Stimulated activated CD8-positive, alpha-beta memory T cell treated with anti-CD3 and anti-CD28 coated beads, Interleukin-7, amount 100 ng/mL, for 1 hour (primary cell): ENCODE data around the gene FSIP1.

Source experiments
- DNase-seq, 2 donors: peaks; one replicate each; pipeline ENCODE4 v3.0.0-alpha.2; 2020; ENCODE audit warnings: low read depth in 2 of 2

FSIP1 gene

GRCh38 chr15:39756806-39757522 is 25.7 kb downstream of the FSIP1 start:
- no peak for DNase-seq

- no peak for DNase-seq
Observed at GRCh38 chr15:39752991-39753390, 29.6 kb downstream of the FSIP1 start.

- DNase-seq: no peak
Observed at GRCh38 chr15:39752246-39752645, 30.4 kb downstream of the FSIP1 start.

- DNase-seq: no peak
Observed at GRCh38 chr15:39748276-39748675, 34.4 kb downstream of the FSIP1 start.

- no peak for DNase-seq
Observed at GRCh38 chr15:39747326-39747725, 35.3 kb downstream of the FSIP1 start.

GRCh38 chr15:39746714-39747276 is 35.8 kb downstream of the FSIP1 start:
- DNase-seq: no peak

GRCh38 chr15:39746176-39746575 is 36.5 kb downstream of the FSIP1 start:
- no peak for DNase-seq

GRCh38 chr15:39745415-39745814 is 37.2 kb downstream of the FSIP1 start:
- no peak for DNase-seq

GRCh38 chr15:39744334-39745103 is 38.1 kb downstream of the FSIP1 start:
- no peak for DNase-seq

- DNase-seq: no peak
Observed at GRCh38 chr15:39743611-39744010, 39.0 kb downstream of the FSIP1 start.

GRCh38 chr15:39741258-39741657 is 41.4 kb downstream of the FSIP1 start:
- DNase-seq: no peak

- DNase-seq: no peak
Observed at GRCh38 chr15:39738998-39739397, 43.6 kb downstream of the FSIP1 start.

GRCh38 chr15:39737196-39737550 is 45.5 kb downstream of the FSIP1 start:
- DNase-seq: no peak

- no peak for DNase-seq
Observed at GRCh38 chr15:39736412-39737195, 46.0 kb downstream of the FSIP1 start.

GRCh38 chr15:39735120-39735717 is 47.4 kb downstream of the FSIP1 start:
- DNase-seq: no peak

- DNase-seq: no peak
Observed at GRCh38 chr15:39731266-39731665, 51.4 kb downstream of the FSIP1 start.

- no peak for DNase-seq
Observed at GRCh38 chr15:39730552-39730951, 52.1 kb downstream of the FSIP1 start.

- no peak for DNase-seq
Observed at GRCh38 chr15:39729500-39729899, 53.1 kb downstream of the FSIP1 start.

GRCh38 chr15:39728845-39729244 is 53.8 kb downstream of the FSIP1 start:
- DNase-seq: no peak

- no peak for DNase-seq
Observed at GRCh38 chr15:39721893-39722292, 60.7 kb downstream of the FSIP1 start.

- no peak for DNase-seq
Observed at GRCh38 chr15:39720621-39721611, 61.7 kb downstream of the FSIP1 start.
